Naive thymus-derived CD4-positive, alpha-beta T cell (primary cell): ENCODE results near the gene PHYH. TPM values are rescaled to one million over a fixed set of nuclear protein-coding genes. Genes with fewer than 3 reads are reported as not detected.

Experiments used
- ATAC-seq: fragments of 150-1000 bp; cut with Tn5 transposase; 2 replicates; pipeline ENCODE4 v1.10.0; 2021; ENCODE audit warnings: mild to moderate bottlenecking, moderate library complexity
- CTCF ChIA-PET: fragments of 350-600 bp; sonication (Branson Sonifier 250); formaldehyde crosslinking; loops from one replicate; lab custom pipeline; 2021; ENCODE audit warnings: antibody characterized with exemption; lab: Charles Lee
- POLR2A ChIA-PET: fragments of 350-600 bp; sonication (Branson Sonifier 250); formaldehyde crosslinking; loops from one replicate; lab custom pipeline; 2021; ENCODE audit warnings: antibody characterized with exemption, inconsistent platforms; lab: Charles Lee
- DNase-seq, 9 donors: peaks; one replicate each; pipeline versions ENCODE4 v3.0.0 to v3.0.0-alpha.2; 2020 to 2022; ENCODE audit warnings: mixed read lengths in 1 of 9
- H3K27ac ChIP-seq: one replicate; pipeline ENCODE4 v1.7.0; 2013; ENCODE audit warnings: mild to moderate bottlenecking, low read depth, low read length, moderate library complexity
- H3K27me3 ChIP-seq, 2 donors: one replicate each; pipeline ENCODE4 v1.7.0; 2013; ENCODE audit warnings: low read length in 2 of 2, mild to moderate bottlenecking in 2 of 2, moderate library complexity in 2 of 2; ENCODE audit not compliant: control insufficient read depth in 2 of 2, insufficient read depth in 2 of 2
- H3K36me3 ChIP-seq, 3 experiments: 1 replicate in 2 of 3; 2 replicates in 1 of 3; pipeline ENCODE4 v1.7.0; 2013; ENCODE audit warnings: low read length in 3 of 3, mild to moderate bottlenecking in 3 of 3, moderate library complexity in 1 of 3; ENCODE audit not compliant: insufficient read depth in 3 of 3, control insufficient read depth in 2 of 3
- H3K4me1 ChIP-seq, 2 donors: one replicate each; pipeline ENCODE4 v1.7.0; 2013; ENCODE audit warnings: low read length in 2 of 2, mild to moderate bottlenecking in 2 of 2, moderate library complexity in 1 of 2; ENCODE audit not compliant: control insufficient read depth in 2 of 2, insufficient read depth in 2 of 2
- H3K4me3 ChIP-seq: 2 replicates; pipeline ENCODE4 v1.7.0; 2013; ENCODE audit warnings: mild to moderate bottlenecking, low read length
- H3K9me3 ChIP-seq, 3 experiments: 1 replicate in 2 of 3; 2 replicates in 1 of 3; pipeline ENCODE4 v1.7.0; 2013; ENCODE audit warnings: low read length in 3 of 3; ENCODE audit not compliant: control insufficient read depth in 2 of 3
- H3K27ac Mint-ChIP-seq, 9 donors: one replicate each; pipeline ENCODE4 v1.8.0; 2020 to 2022; ENCODE audit warnings: mixed read lengths in 9 of 9, mild to moderate bottlenecking in 8 of 9, moderate library complexity in 5 of 9, inconsistent platforms in 2 of 9
- H3K27me3 Mint-ChIP-seq, 5 donors: one replicate each; pipeline ENCODE4 v1.8.0; 2021 to 2022; ENCODE audit warnings: mixed read lengths in 5 of 5, mild to moderate bottlenecking in 1 of 5
- H3K36me3 Mint-ChIP-seq, 5 donors: one replicate each; pipeline ENCODE4 v1.8.0; 2020 to 2022; ENCODE audit warnings: mixed read lengths in 5 of 5, mild to moderate bottlenecking in 3 of 5, inconsistent platforms in 1 of 5
- H3K4me1 Mint-ChIP-seq, 7 donors: one replicate each; pipeline ENCODE4 v1.8.0; 2020 to 2022; ENCODE audit warnings: mixed read lengths in 7 of 7, mild to moderate bottlenecking in 3 of 7, inconsistent platforms in 1 of 7
- H3K4me3 Mint-ChIP-seq, 10 donors: one replicate each; pipeline ENCODE4 v1.8.0; 2020 to 2022; ENCODE audit warnings: mild to moderate bottlenecking in 10 of 10, mixed read lengths in 10 of 10, moderate library complexity in 6 of 10, inconsistent platforms in 2 of 10
- H3K9me3 Mint-ChIP-seq, 11 donors: one replicate each; pipeline ENCODE4 v1.8.0; 2020 to 2022; ENCODE audit warnings: mixed read lengths in 11 of 11, mild to moderate bottlenecking in 4 of 11, inconsistent platforms in 1 of 11, moderate library complexity in 1 of 11
- intact Hi-C, 2 donors: fragments of 100-400 bp; cut with micrococcal nuclease; formaldehyde crosslinking; loops; one replicate each; pipeline ENCODE4 v1.15.1; 2023
- polyA plus RNA-seq, 2 donors: library from polyadenylated mRNA; unstranded; fragments of 300-500 nt; fragmentation: Illumina TruSeq; gene quantifications; one replicate each; pipeline ENCODE4 v1.2.3, GENCODE V29; 2021
- total RNA-seq, 6 experiments: library from RNA in 5 of 6; stranded (reverse) in 5 of 6; gene quantifications; 1 replicate in 5 of 6; 2 replicates in 1 of 6; pipeline ENCODE4 v1.2.3 and lab custom pipeline; 2021 to 2026

PHYH gene
- total and polyA plus RNA-seq, 7 experiments from 2014 or later: 11.2 to 19.9 (median 14.6) TPM

DNA sequence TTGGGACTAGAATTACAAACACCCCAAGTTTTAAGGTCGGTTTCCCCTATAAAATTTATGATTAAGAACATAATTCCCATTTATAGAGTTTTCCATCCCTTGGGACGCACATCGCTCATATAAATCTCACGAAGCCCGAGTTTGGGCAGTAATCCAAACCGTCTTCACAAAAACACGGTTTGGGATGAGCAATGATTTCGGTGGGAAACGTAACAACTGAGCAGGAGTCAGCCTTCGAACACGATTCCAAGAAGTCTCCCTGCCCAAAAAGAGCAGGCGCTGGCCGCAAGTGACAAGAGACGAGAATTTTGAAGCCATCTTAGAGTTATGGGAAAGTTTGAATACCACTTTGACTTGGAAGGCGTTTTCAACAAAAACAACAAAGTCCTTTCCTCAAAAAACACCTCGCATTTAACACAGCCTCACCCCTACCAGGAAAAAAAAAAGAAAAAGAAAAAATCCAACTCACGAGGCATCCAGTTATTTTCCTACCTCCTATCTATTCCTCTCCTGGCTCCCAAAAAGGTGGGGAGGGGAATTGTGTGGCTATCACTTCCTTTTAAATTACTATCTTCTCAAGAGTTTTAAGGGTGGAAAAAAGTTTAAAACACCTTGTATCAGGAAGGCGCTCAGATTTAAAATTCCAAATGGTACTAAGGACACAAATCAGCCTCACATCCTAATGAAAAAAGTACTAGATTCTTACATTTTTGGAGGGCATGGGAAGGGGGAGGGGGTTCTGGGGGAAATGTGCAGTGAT lies 46.6 kb upstream of the PHYH start:
- intact Hi-C loops: loop anchor here (1.0 to 5.0 kb wide), 5 partner anchors 44 to 1606 kb away; partner anchors contain the start of genes DCLRE1C (in 1 of the 2), SEC61A2 (in 1 of the 2) and SUV39H2 (in 1 of the 2)

DNA sequence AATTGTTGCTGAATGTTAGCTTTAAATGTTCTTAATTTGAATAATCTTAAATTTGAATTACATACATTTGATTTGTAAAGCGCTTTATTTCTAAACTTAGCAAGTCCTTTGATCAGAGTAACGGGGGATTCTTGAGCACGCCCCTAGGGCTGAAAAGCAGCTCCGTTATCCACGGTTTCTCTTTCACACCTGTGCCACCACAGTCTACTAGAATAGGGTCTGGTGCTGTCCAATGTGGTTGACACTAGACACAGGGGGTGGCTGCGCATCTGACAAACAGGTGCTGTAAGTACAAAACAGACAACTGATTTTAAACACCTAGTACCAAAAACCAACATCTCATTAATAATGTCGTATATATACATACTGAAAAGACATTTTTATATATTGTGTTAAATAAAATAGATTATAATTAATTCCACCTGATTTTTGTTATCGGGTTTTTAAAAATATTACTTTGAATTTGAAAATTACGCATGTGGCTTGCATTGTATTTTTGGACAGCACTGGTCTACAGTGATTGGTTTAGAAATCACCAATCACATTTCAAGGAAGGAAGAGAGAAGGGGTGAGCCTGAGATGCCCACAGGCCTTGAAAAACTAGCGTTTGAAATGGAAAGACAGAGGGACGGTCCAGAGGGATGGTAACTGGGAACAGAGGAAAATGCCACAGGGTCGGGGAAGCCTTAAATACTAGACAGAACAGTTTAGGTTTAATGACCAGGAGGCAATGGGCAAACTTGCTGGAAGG lies 40.9 kb upstream of the PHYH start:
- intact Hi-C loops: loop anchor here in 1 of 2 donors (1.0 kb wide), 1 partner anchor 10 kb away; no protein-coding TSS in a partner anchor
- H3K4me3 Mint-ChIP-seq: peak overlapping the region in 9 of 10 donors; percentile 2 to 75 (median 55)

More for the DNA sequence above, 46.6 kb upstream of the PHYH start:
- Histone ChIP-seq H3K4me3 (peak overlapping the region; percentile 57), H3K9me3 (no peaks in the 10 kb centered on the region), H3K36me3 (peaks cover 0 to 8% (median 0%) of the 10 kb centered on the region in 3 experiments), H3K27ac (peak overlapping the region; percentile 84), H3K27me3 (no peaks in the 10 kb centered on the region), H3K4me1 (peaks cover 10 to 27% of the 10 kb centered on the region in 2 donors)
- DNase-seq: no peak
- Mint-ChIP-seq H3K27ac (peak overlapping the region; percentile 83 to 91 (median 88)), H3K36me3 (peaks cover 0 to 12% (median 6%) of the 10 kb centered on the region in 5 donors), H3K4me3 (peak overlapping the region; percentile 79 to 89 (median 85)), H3K4me1 (peaks cover 14 to 60% (median 56%) of the 10 kb centered on the region in 7 donors), H3K27me3 (no peaks in the 10 kb centered on the region), H3K9me3 (peaks cover 0 to 2% (median 0%) of the 10 kb centered on the region in 11 donors)
- no peak for ATAC-seq
- ChIA-PET POLR2A (interaction anchor here (0.6 to 1.0 kb wide), 3 partner anchors 44 to 1278 kb away, joined by 3 to 6 read pairs (median 4); partner anchors contain the start of genes DHTKD1 and PHYH), CTCF (no interaction called here)

GRCh38 chr10:13340068-13340467 lies 40.2 kb upstream of the PHYH start:
- Mint-ChIP-seq H3K9me3 (peaks cover 0 to 2% (median 0%) of the 10 kb centered on the region in 11 donors), H3K4me1 (peaks cover 16 to 54% (median 45%) of the 10 kb centered on the region in 7 donors), H3K27me3 (no peaks in the 10 kb centered on the region), H3K36me3 (peaks cover 0 to 25% (median 13%) of the 10 kb centered on the region in 5 donors), H3K4me3 (peak overlapping the region in 9 of 10 donors; percentile 2 to 75 (median 64)), H3K27ac (peak overlapping the region in 8 of 9 donors; percentile 57 to 82 (median 68))
- Histone ChIP-seq H3K27ac (no peak overlapping the region), H3K9me3 (no peaks in the 10 kb centered on the region), H3K27me3 (no peaks in the 10 kb centered on the region), H3K4me1 (peaks cover 0 to 3% of the 10 kb centered on the region in 2 donors), H3K4me3 (no peak overlapping the region), H3K36me3 (peaks cover 0 to 18% (median 0%) of the 10 kb centered on the region in 3 experiments)
- no peak for DNase-seq
- no peak for ATAC-seq
- ChIA-PET CTCF (interaction anchor here (1.4 kb wide), 1 partner anchor 11 kb away, joined by 3 read pairs; no protein-coding TSS in a partner anchor), POLR2A (interaction anchor here (0.7 to 1.0 kb wide), 2 partner anchors 12 to 38 kb away, joined by 3 read pairs; no protein-coding TSS in a partner anchor)
- intact Hi-C loops: loop anchor here in 1 of 2 donors (1.0 kb wide), 1 partner anchor 11 kb away; no protein-coding TSS in a partner anchor

More for the DNA sequence above, 40.9 kb upstream of the PHYH start:
- H3K36me3 Mint-ChIP-seq: peaks cover 0 to 25% (median 13%) of the 10 kb centered on the region in 5 donors
- H3K36me3 ChIP-seq: peaks cover 0 to 17% (median 0%) of the 10 kb centered on the region in 3 experiments
- H3K4me3 ChIP-seq: no peak overlapping the region
- no peaks in the 10 kb centered on the region for H3K27me3 ChIP-seq
- H3K9me3 ChIP-seq: no peaks in the 10 kb centered on the region
- H3K27ac ChIP-seq: no peak overlapping the region
- H3K27ac Mint-ChIP-seq: peak overlapping the region in 4 of 9 donors; percentile 41 to 82 (median 76)
- ATAC-seq (peak; percentile 82), DNase-seq (peak in 2 of 9 donors; percentile 5 to 8)
- ChIA-PET CTCF (interaction anchor here (1.4 kb wide), 1 partner anchor 10 kb away, joined by 3 read pairs; no protein-coding TSS in a partner anchor), POLR2A (interaction anchor here (0.7 to 1.0 kb wide), 2 partner anchors 11 to 38 kb away, joined by 3 read pairs; no protein-coding TSS in a partner anchor)
- peaks cover 19 to 61% (median 52%) of the 10 kb centered on the region in 7 donors for H3K4me1 Mint-ChIP-seq
- peaks cover 0 to 2% (median 0%) of the 10 kb centered on the region in 11 donors for H3K9me3 Mint-ChIP-seq
- peaks cover 1 to 3% of the 10 kb centered on the region in 2 donors for H3K4me1 ChIP-seq
- no peaks in the 10 kb centered on the region for H3K27me3 Mint-ChIP-seq

DNA sequence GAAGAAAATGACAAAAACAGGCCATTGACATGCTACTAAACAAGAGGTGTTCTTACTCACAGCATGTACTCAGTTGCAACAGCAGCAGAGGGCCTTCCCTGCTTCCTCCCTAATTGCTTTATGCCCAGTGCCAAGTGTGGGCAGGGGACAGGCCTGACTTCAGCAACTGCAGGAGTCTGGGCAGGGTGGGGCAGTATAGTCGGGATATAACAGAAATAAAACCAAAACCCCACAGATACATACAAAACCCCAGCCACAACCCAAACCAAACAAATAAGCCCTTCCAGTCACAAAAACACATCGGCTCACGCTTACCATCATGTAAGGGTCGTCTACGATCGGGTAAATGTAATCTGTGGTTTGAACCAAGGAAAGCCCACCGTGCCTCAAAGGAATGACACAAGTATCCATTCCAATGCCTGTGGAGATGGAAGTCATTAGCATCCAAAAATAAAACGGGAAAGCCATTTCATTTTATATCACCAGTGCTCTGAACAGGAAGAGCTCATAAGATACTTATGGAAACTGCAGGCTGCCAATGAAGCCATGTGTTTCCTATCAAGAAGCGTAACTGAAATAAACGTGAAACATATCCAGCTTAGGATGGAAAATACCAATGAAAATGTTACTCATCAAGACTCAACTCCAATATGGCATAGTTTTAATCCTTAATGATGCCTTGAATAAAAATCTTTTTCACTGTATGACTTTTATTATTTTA lies 38.7 kb upstream of the PHYH start:
- peaks cover 0 to 26% (median 10%) of the 10 kb centered on the region in 5 donors for H3K36me3 Mint-ChIP-seq
- Histone ChIP-seq H3K36me3 (peaks cover 0 to 26% (median 0%) of the 10 kb centered on the region in 3 experiments), H3K4me3 (no peak overlapping the region), H3K27ac (no peak overlapping the region), H3K4me1 (peaks cover 0 to 3% of the 10 kb centered on the region in 2 donors), H3K27me3 (no peaks in the 10 kb centered on the region), H3K9me3 (no peaks in the 10 kb centered on the region)
- intact Hi-C loops: no loop called here
- no peak for ATAC-seq
- DNase-seq: no peak
- H3K4me3 Mint-ChIP-seq: no peak overlapping the region
- CTCF ChIA-PET: interaction anchor here (0.6 kb wide), 1 partner anchor 31 kb away, joined by 3 read pairs; no protein-coding TSS in a partner anchor
- peak overlapping the region in 2 of 9 donors; percentile 45 to 65 for H3K27ac Mint-ChIP-seq
- H3K27me3 Mint-ChIP-seq: no peaks in the 10 kb centered on the region
- H3K4me1 Mint-ChIP-seq: peaks cover 12 to 41% (median 35%) of the 10 kb centered on the region in 7 donors
- H3K9me3 Mint-ChIP-seq: no peaks in the 10 kb centered on the region
- POLR2A ChIA-PET: no interaction called here

GRCh38 chr10:13337827-13338196 lies 37.9 kb upstream of the PHYH start:
- Mint-ChIP-seq H3K4me1 (peaks cover 9 to 36% (median 30%) of the 10 kb centered on the region in 7 donors), H3K27ac (peak overlapping the region in 1 of 9 donors; percentile 45), H3K27me3 (no peaks in the 10 kb centered on the region), H3K36me3 (peaks cover 0 to 23% (median 8%) of the 10 kb centered on the region in 5 donors), H3K4me3 (no peak overlapping the region), H3K9me3 (no peaks in the 10 kb centered on the region)
- ChIA-PET CTCF (interaction anchor here (0.6 kb wide), 2 partner anchors 14 to 32 kb away, joined by 3 to 4 read pairs; no protein-coding TSS in a partner anchor), POLR2A (no interaction called here)
- Histone ChIP-seq H3K36me3 (peaks cover 0 to 31% (median 0%) of the 10 kb centered on the region in 3 experiments), H3K9me3 (no peaks in the 10 kb centered on the region), H3K4me3 (no peak overlapping the region), H3K27ac (no peak overlapping the region), H3K4me1 (peaks cover 0 to 3% of the 10 kb centered on the region in 2 donors), H3K27me3 (no peaks in the 10 kb centered on the region)
- intact Hi-C loops: no loop called here
- ATAC-seq (no peak), DNase-seq (no peak)
